ENCODE results near the gene SCML2.

- TF ChIP-seq, protein P1, sequence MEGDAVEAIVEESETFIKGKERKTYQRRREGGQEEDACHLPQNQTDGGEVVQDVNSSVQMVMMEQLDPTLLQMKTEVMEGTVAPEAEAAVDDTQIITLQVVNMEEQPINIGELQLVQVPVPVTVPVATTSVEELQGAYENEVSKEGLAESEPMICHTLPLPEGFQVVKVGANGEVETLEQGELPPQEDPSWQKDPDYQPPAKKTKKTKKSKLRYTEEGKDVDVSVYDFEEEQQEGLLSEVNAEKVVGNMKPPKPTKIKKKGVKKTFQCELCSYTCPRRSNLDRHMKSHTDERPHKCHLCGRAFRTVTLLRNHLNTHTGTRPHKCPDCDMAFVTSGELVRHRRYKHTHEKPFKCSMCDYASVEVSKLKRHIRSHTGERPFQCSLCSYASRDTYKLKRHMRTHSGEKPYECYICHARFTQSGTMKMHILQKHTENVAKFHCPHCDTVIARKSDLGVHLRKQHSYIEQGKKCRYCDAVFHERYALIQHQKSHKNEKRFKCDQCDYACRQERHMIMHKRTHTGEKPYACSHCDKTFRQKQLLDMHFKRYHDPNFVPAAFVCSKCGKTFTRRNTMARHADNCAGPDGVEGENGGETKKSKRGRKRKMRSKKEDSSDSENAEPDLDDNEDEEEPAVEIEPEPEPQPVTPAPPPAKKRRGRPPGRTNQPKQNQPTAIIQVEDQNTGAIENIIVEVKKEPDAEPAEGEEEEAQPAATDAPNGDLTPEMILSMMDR (IDR thresholded peaks at IDR 0.05): no peak
- TF ChIP-seq POLR2A (IDR thresholded peaks at IDR 0.05): no peak
These were observed 159.8 kb downstream of the SCML2 start for GRCh38 chrX:18194688-18195087.
